Measurements from ENCODE around the gene ENOX1.

DNA sequence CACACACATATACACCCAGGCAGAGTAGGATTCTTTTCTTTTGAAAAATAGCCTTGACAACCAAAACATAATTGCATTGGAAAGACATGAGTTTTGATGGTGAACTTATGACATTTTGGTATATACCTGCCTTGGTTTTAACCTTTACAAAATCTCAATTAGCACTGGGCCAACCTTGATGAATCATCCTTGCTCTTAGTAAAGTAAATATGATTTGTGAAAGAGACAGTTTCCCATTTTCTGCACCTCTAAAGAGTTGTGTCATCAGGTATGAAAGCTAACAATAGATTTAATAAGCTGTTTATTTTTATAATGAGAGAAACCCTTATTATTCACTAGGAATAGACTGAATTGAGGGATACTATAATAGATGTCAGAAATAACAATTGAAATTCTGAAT lies 15.7 kb upstream of the ENOX1 start:
- TF ChIP-seq, protein P1, sequence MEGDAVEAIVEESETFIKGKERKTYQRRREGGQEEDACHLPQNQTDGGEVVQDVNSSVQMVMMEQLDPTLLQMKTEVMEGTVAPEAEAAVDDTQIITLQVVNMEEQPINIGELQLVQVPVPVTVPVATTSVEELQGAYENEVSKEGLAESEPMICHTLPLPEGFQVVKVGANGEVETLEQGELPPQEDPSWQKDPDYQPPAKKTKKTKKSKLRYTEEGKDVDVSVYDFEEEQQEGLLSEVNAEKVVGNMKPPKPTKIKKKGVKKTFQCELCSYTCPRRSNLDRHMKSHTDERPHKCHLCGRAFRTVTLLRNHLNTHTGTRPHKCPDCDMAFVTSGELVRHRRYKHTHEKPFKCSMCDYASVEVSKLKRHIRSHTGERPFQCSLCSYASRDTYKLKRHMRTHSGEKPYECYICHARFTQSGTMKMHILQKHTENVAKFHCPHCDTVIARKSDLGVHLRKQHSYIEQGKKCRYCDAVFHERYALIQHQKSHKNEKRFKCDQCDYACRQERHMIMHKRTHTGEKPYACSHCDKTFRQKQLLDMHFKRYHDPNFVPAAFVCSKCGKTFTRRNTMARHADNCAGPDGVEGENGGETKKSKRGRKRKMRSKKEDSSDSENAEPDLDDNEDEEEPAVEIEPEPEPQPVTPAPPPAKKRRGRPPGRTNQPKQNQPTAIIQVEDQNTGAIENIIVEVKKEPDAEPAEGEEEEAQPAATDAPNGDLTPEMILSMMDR (IDR thresholded peaks at IDR 0.05; ENCODE audit: low read length) = no peak
- no peak for TF ChIP-seq EZH2 (IDR thresholded peaks at IDR 0.05; ENCODE audit: borderline replicate concordance, low read length)

Data from OCI-LY1 (cell line).